Rectal smooth muscle tissue (tissue), 1 donor: ENCODE measurements around the gene DHRS13.

Experiments
- H3K27ac ChIP-seq: one replicate; pipeline ENCODE4 v1.7.0; 2013; ENCODE audit warnings: low read depth, low read length, inconsistent platforms
- H3K27me3 ChIP-seq: one replicate; pipeline ENCODE4 v1.7.0; 2013; ENCODE audit warnings: low read length; ENCODE audit not compliant: control insufficient read depth, insufficient read depth
- H3K36me3 ChIP-seq: one replicate; pipeline ENCODE4 v1.7.0; 2013; ENCODE audit warnings: low read length; ENCODE audit not compliant: control insufficient read depth, insufficient read depth
- H3K4me1 ChIP-seq: one replicate; pipeline ENCODE4 v1.7.0; 2013; ENCODE audit warnings: low read length; ENCODE audit not compliant: control insufficient read depth, insufficient read depth
- H3K4me3 ChIP-seq: one replicate; pipeline ENCODE4 v1.7.0; 2013; ENCODE audit warnings: low read length
- H3K9ac ChIP-seq: one replicate; pipeline ENCODE4 v1.7.0; 2013; ENCODE audit warnings: low read length

DHRS13 gene

GRCh38 chr17:28871056-28871579 lies 31.8 kb downstream of the DHRS13 start:
- H3K36me3 ChIP-seq: no peaks in the 10 kb centered on the region
- H3K9ac ChIP-seq: no peak overlapping the region
- H3K27me3 ChIP-seq: no peaks in the 10 kb centered on the region
- H3K27ac ChIP-seq: no peak overlapping the region
- no peak overlapping the region for H3K4me3 ChIP-seq
- no peaks in the 10 kb centered on the region for H3K4me1 ChIP-seq

GRCh38 chr17:28867276-28867675 lies 35.6 kb downstream of the DHRS13 start:
- Histone ChIP-seq H3K27ac (no peak overlapping the region), H3K4me3 (no peak overlapping the region), H3K36me3 (no peaks in the 10 kb centered on the region), H3K4me1 (no peaks in the 10 kb centered on the region), H3K9ac (no peak overlapping the region), H3K27me3 (no peaks in the 10 kb centered on the region)

- Histone ChIP-seq H3K27me3 (no peaks in the 10 kb centered on the region), H3K36me3 (peaks cover 4% of the 10 kb centered on the region), H3K4me1 (no peaks in the 10 kb centered on the region), H3K27ac (no peak overlapping the region), H3K4me3 (no peak overlapping the region), H3K9ac (no peak overlapping the region)
These were observed 36.7 kb downstream of the DHRS13 start for GRCh38 chr17:28865946-28866752.

GRCh38 chr17:28864991-28865849 lies 37.7 kb downstream of the DHRS13 start:
- Histone ChIP-seq H3K27me3 (no peaks in the 10 kb centered on the region), H3K4me3 (no peak overlapping the region), H3K4me1 (no peaks in the 10 kb centered on the region), H3K27ac (no peak overlapping the region), H3K36me3 (peaks cover 9% of the 10 kb centered on the region), H3K9ac (no peak overlapping the region)

- Histone ChIP-seq H3K4me1 (no peaks in the 10 kb centered on the region), H3K36me3 (peaks cover 9% of the 10 kb centered on the region), H3K4me3 (no peak overlapping the region), H3K27ac (no peak overlapping the region), H3K9ac (no peak overlapping the region), H3K27me3 (no peaks in the 10 kb centered on the region)
These were observed 38.9 kb downstream of the DHRS13 start for GRCh38 chr17:28863953-28864352.

GRCh38 chr17:28862561-28862960 lies 40.3 kb downstream of the DHRS13 start:
- Histone ChIP-seq H3K27ac (no peak overlapping the region), H3K4me3 (no peak overlapping the region), H3K9ac (no peak overlapping the region), H3K27me3 (no peaks in the 10 kb centered on the region), H3K36me3 (peaks cover 19% of the 10 kb centered on the region), H3K4me1 (no peaks in the 10 kb centered on the region)

- Histone ChIP-seq H3K27me3 (no peaks in the 10 kb centered on the region), H3K4me1 (no peaks in the 10 kb centered on the region), H3K27ac (no peak overlapping the region), H3K36me3 (peaks cover 19% of the 10 kb centered on the region), H3K4me3 (no peak overlapping the region), H3K9ac (no peak overlapping the region)
These were observed 41.3 kb downstream of the DHRS13 start for GRCh38 chr17:28861393-28862203.

GRCh38 chr17:28860363-28860808 lies 42.5 kb downstream of the DHRS13 start:
- no peak overlapping the region for H3K9ac ChIP-seq
- no peak overlapping the region for H3K4me3 ChIP-seq
- peaks cover 2% of the 10 kb centered on the region for H3K4me1 ChIP-seq
- H3K36me3 ChIP-seq: peaks cover 19% of the 10 kb centered on the region
- H3K27ac ChIP-seq: no peak overlapping the region
- H3K27me3 ChIP-seq: no peaks in the 10 kb centered on the region

- Histone ChIP-seq H3K27me3 (no peaks in the 10 kb centered on the region), H3K9ac (no peak overlapping the region), H3K4me3 (no peak overlapping the region), H3K27ac (no peak overlapping the region), H3K36me3 (peaks cover 19% of the 10 kb centered on the region), H3K4me1 (peaks cover 4% of the 10 kb centered on the region)
These were observed 44.0 kb downstream of the DHRS13 start for GRCh38 chr17:28858801-28859355.

- no peak overlapping the region for H3K27ac ChIP-seq
- H3K36me3 ChIP-seq: peaks cover 19% of the 10 kb centered on the region
- no peak overlapping the region for H3K4me3 ChIP-seq
- no peaks in the 10 kb centered on the region for H3K27me3 ChIP-seq
- peaks cover 4% of the 10 kb centered on the region for H3K4me1 ChIP-seq
- H3K9ac ChIP-seq: no peak overlapping the region
These were observed 44.7 kb downstream of the DHRS13 start for GRCh38 chr17:28857905-28858800.

- H3K9ac ChIP-seq: no peak overlapping the region
- H3K36me3 ChIP-seq: peaks cover 15% of the 10 kb centered on the region
- H3K27me3 ChIP-seq: no peaks in the 10 kb centered on the region
- H3K4me1 ChIP-seq: peaks cover 4% of the 10 kb centered on the region
- H3K27ac ChIP-seq: no peak overlapping the region
- H3K4me3 ChIP-seq: no peak overlapping the region
These were observed 46.8 kb downstream of the DHRS13 start for GRCh38 chr17:28856028-28856574.
